Measurements from ENCODE around the gene OR14J1. TPM values are rescaled to one million over a fixed set of nuclear protein-coding genes. Genes with fewer than 3 reads are reported as not detected.
"Not testable (repeated sequence)": the region's sequence is repeated elsewhere in the genome, so short reads cannot be mapped to it uniquely, and the experiment has no call there.

The OR14J1 gene
- total and polyA plus RNA-seq, 3 donors from 2014 or later = 0.08 to 0.19 TPM; not detected in 1

- intact Hi-C loops (cut with DNase I; ENCODE audit: low total_unique reads) = no loop called here
- no peaks in the 10 kb centered on the region for H3K27me3 ChIP-seq
- 74 to 76% methylated on average over 4 of the region's 4 CpGs for WGBS, 2 donors
- no peaks in the 10 kb centered on the region for H3K36me3 ChIP-seq (ENCODE audit: low read depth, missing control alignments)
- TF ChIP-seq POLR2A (IDR thresholded peaks at IDR 0.05) (no peak), CTCF (IDR thresholded peaks at IDR 0.05) (no peak)
- H3K9me3 ChIP-seq = no peaks in the 10 kb centered on the region
- H3K4me1 ChIP-seq = no peaks in the 10 kb centered on the region
- no peak overlapping the region for H3K27ac ChIP-seq
- no peak overlapping the region for H3K4me3 ChIP-seq
- no peak for DNase-seq
These were observed 24.3 kb downstream of the OR14J1 start for GRCh38 chr6:29325777-29326176.

- H3K4me1 ChIP-seq = no peaks in the 10 kb centered on the region
- no peak for TF ChIP-seq CTCF (IDR thresholded peaks at IDR 0.05)
- H3K4me3 ChIP-seq = no peak overlapping the region
- H3K27me3 ChIP-seq = no peaks in the 10 kb centered on the region
- intact Hi-C loops (cut with DNase I; ENCODE audit: low total_unique reads) = no loop called here
- H3K27ac ChIP-seq = no peak overlapping the region
- no peak for DNase-seq
- no peaks in the 10 kb centered on the region for H3K36me3 ChIP-seq (ENCODE audit: low read depth, missing control alignments)
- no peaks in the 10 kb centered on the region for H3K9me3 ChIP-seq
These were observed 31.2 kb downstream of the OR14J1 start for GRCh38 chr6:29332676-29333075.

- Histone ChIP-seq H3K36me3 (ENCODE audit: low read depth, missing control alignments) (no peaks in the 10 kb centered on the region), H3K27me3 (no peaks in the 10 kb centered on the region), H3K4me1 (no peaks in the 10 kb centered on the region), H3K9me3 (no peaks in the 10 kb centered on the region), H3K27ac (no peak overlapping the region), H3K4me3 (no peak overlapping the region)
- TF ChIP-seq CTCF (IDR thresholded peaks at IDR 0.05) (no peak), POLR2A (IDR thresholded peaks at IDR 0.05) (no peak)
- intact Hi-C loops (cut with DNase I; ENCODE audit: low total_unique reads) = no loop called here
- no peak for DNase-seq
- 82 to 83% methylated on average over 2 of the region's 2 CpGs for WGBS, 2 donors
These were observed 34.8 kb downstream of the OR14J1 start for GRCh38 chr6:29336269-29336668.

DNA sequence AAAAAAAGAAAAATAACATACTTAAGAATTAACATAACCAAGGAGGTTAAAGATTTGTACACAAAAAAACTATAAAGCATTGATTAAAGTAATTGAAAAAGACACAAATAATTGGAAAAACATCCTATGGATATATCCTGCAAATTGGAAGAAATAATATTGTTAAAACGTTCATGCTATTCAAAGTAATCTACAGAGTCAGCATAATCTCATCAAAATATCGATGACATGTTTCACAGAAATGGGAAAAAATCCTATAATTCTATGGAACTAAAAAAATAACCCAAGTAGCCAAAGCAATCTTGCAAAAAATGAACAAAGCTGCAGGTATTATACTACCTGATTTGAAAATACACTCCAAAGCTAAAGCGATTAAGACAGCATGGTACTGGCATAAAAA lies 43.9 kb downstream of the OR14J1 start:
- Histone ChIP-seq H3K4me3 (no peak overlapping the region), H3K9me3 (no peaks in the 10 kb centered on the region), H3K36me3 (ENCODE audit: low read depth, missing control alignments) (no peaks in the 10 kb centered on the region), H3K27me3 (no peaks in the 10 kb centered on the region), H3K4me1 (no peaks in the 10 kb centered on the region), H3K27ac (no peak overlapping the region)
- WGBS, 2 donors = 84 to 88% methylated on average over 3 of the region's 3 CpGs
- no peak for TF ChIP-seq CTCF (IDR thresholded peaks at IDR 0.05)
- no peak for TF ChIP-seq POLR2A (IDR thresholded peaks at IDR 0.05)
- DNase-seq = no peak
- intact Hi-C loops (cut with DNase I; ENCODE audit: low total_unique reads) = no loop called here

DNA sequence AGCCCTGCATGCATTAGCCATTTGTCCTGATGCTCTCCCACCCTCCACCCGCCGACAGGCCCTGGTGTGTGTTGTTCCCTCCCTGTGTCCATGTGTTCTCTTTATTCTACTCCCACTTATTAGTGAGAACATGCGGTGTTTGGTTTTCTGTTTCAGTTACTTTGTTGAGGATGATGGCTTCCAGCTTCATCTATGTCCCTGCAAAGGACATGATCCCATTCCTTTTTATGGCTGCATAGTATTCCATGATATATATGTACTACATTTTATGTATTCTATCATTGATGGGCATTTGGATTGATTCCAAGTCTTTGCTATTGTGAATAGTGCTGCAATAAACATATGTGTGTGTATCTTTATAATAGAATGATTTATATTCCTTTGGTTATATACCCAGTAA lies 47.8 kb downstream of the OR14J1 start:
- DNase-seq; H3K27ac ChIP-seq; H3K9me3 ChIP-seq; H3K4me1 ChIP-seq; H3K36me3 ChIP-seq (ENCODE audit: low read depth, missing control alignments); H3K4me3 ChIP-seq; intact Hi-C loops (cut with DNase I; ENCODE audit: low total_unique reads); H3K27me3 ChIP-seq: not testable (repeated sequence)
- WGBS, 2 donors = 95 to 98% methylated on average over 3 of the region's 3 CpGs

All from testis (tissue), 3 donors.